Measurements from ENCODE around the gene SLC29A3. TPM values are rescaled to one million over a fixed set of nuclear protein-coding genes. Genes with fewer than 3 reads are reported as not detected.

SLC29A3 gene
- total and polyA plus RNA-seq, 2 of the 8 experiments (the other 6 are each of a cell fraction or from before 2014, with no cell fraction given): 14.0 to 24.6 TPM

DNA sequence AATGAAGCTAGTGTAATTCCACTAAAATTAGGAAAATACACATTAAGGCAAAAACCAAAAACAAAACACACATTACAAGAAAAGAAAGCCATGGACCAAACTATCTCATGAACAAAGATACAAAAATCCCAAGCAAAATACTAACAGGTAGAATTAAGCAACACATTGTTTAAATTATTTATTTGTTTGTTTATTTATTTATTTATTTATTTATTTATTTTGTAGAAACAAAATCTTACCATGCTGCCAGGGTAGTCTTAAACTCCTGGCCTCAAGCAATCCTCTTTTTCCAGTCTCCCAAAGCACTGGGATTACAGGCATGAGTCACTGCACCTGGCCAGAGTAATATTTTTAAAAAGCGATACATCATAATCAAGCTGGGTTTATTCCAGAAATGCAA is 6.8 kb upstream of the SLC29A3 start:
- Histone ChIP-seq H3K36me3 (ENCODE audit: control insufficient read depth in 2 of 4, insufficient read depth in 4 of 4, low read length in 3 of 4) (no peaks in the 10 kb centered on the region), H3K4me1 (replicated peaks in 1 of 4; ENCODE audit: control insufficient read depth in 3 of 4, insufficient read depth in 4 of 4, low read length in 3 of 4) (peaks cover 2 to 5% (median 3%) of the 10 kb centered on the region in 4 experiments; a peak in 4 of 7 replicates), H2BK15ac (ENCODE audit: low read length) (no peak overlapping the region), H3K4ac (replicated peaks; ENCODE audit: insufficient read length, low read depth, low read length) (no peak overlapping the region), H4K5ac (ENCODE audit: insufficient read length, low read depth, low read length) (no peak overlapping the region), H3K14ac (ENCODE audit: insufficient read length) (no peak overlapping the region), H3K18ac (ENCODE audit: extremely low read depth, low read length) (no peak overlapping the region), H2BK120ac (replicated peaks; ENCODE audit: low read depth, low read length) (no peak overlapping the region), H3K4me3 (ENCODE audit: extremely low read depth in 1 of 4, insufficient read depth in 2 of 4, low read depth in 3 of 4, low read length in 4 of 4) (no peak overlapping the region), H2BK5ac (ENCODE audit: low read depth, low read length) (no peak overlapping the region), H3K23ac (ENCODE audit: insufficient read length) (no peak overlapping the region), H3K4me2 (ENCODE audit: insufficient read depth in 1 of 2, low read depth in 2 of 2, low read length in 2 of 2) (no peak overlapping the region), H4K91ac (replicated peaks; ENCODE audit: insufficient read length, low read length) (no peak overlapping the region), H3K9ac (replicated peaks in 1 of 4; ENCODE audit: extremely low read depth in 1 of 4, low read depth in 3 of 4, low read length in 3 of 4) (no peak overlapping the region), H3K79me1 (ENCODE audit: low read depth, low read length) (no peaks in the 10 kb centered on the region), H3K27me3 (replicated peaks in 1 of 4; ENCODE audit: control insufficient read depth in 3 of 4, extremely low read depth in 1 of 4, insufficient read depth in 3 of 4, low read length in 3 of 4) (peaks cover 0 to 12% (median 3%) of the 10 kb centered on the region in 4 experiments; a peak in 4 of 7 replicates), H3K79me2 (ENCODE audit: control insufficient read depth in 1 of 2, insufficient read depth in 2 of 2, low read length in 2 of 2) (no peaks in the 10 kb centered on the region; a peak in 1 of 4 replicates), H4K20me1 (replicated peaks in 1 of 2; ENCODE audit: control insufficient read depth in 1 of 2, insufficient read depth in 2 of 2, low read length in 2 of 2) (no peaks in the 10 kb centered on the region), H2BK20ac (ENCODE audit: low read length) (no peak overlapping the region), H3K56ac (replicated peaks; ENCODE audit: insufficient read length, low read depth, low read length) (no peak overlapping the region), H3K9me3 (ENCODE audit: insufficient read depth in 2 of 2, low read depth in 1 of 2, low read length in 1 of 2) (no peaks in the 10 kb centered on the region), H2BK12ac (ENCODE audit: low read depth, low read length) (no peak overlapping the region), H3K27ac (ENCODE audit: low read depth, low read length) (no peak overlapping the region), H2AFZ (ENCODE audit: low read length) (no peak overlapping the region), H4K8ac (ENCODE audit: extremely low read depth, insufficient read depth, low read length) (no peak overlapping the region), H2AK5ac (ENCODE audit: low read depth, low read length) (no peak overlapping the region), H3K23me2 (ENCODE audit: low read depth, low read length) (no peaks in the 10 kb centered on the region)
- ChIA-PET CTCF (ENCODE audit: partially characterized antibody) (interaction anchor here (0.6 to 22.4 kb wide), 7 partner anchors 34 to 527 kb away, joined by 3 to 401 read pairs (median 5); no protein-coding TSS in a partner anchor), POLR2A (ENCODE audit: partially characterized antibody) (no interaction called here)
- FAIRE-seq (no peak), DNase-seq (ENCODE audit: low read depth in 1 of 2, low spot score in 2 of 2) (no peak)
- 100% methylated on average over 1 of the region's 1 CpG; no CpG with 5 or more reads in 1 of the 2 experiments for WGBS, 2 experiments (ENCODE audit: extremely low coverage in 1 of 2, insufficient coverage in 1 of 2, insufficient read length in 1 of 2, insufficient replicate concordance in 2 of 2, low coverage in 1 of 2, low lambda C conversion rate in 2 of 2, missing lambda C conversion rate in 1 of 2)
- TF ChIP-seq CBX8 (IDR thresholded peaks at IDR 0.05; ENCODE audit: borderline replicate concordance, low read depth, low read length): no peak
- no peak for TF ChIP-seq NANOG (IDR thresholded peaks at IDR 0.05; ENCODE audit: insufficient read depth, low read depth, low read length, poor library complexity, severe bottlenecking)
- TF ChIP-seq, protein P1, sequence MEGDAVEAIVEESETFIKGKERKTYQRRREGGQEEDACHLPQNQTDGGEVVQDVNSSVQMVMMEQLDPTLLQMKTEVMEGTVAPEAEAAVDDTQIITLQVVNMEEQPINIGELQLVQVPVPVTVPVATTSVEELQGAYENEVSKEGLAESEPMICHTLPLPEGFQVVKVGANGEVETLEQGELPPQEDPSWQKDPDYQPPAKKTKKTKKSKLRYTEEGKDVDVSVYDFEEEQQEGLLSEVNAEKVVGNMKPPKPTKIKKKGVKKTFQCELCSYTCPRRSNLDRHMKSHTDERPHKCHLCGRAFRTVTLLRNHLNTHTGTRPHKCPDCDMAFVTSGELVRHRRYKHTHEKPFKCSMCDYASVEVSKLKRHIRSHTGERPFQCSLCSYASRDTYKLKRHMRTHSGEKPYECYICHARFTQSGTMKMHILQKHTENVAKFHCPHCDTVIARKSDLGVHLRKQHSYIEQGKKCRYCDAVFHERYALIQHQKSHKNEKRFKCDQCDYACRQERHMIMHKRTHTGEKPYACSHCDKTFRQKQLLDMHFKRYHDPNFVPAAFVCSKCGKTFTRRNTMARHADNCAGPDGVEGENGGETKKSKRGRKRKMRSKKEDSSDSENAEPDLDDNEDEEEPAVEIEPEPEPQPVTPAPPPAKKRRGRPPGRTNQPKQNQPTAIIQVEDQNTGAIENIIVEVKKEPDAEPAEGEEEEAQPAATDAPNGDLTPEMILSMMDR (IDR thresholded peaks at IDR 0.05; ENCODE audit: control extremely low read depth in 1 of 3, insufficient read depth in 1 of 3, low read depth in 1 of 3, low read length in 3 of 3): no peak
- TF ChIP-seq, protein P2, sequence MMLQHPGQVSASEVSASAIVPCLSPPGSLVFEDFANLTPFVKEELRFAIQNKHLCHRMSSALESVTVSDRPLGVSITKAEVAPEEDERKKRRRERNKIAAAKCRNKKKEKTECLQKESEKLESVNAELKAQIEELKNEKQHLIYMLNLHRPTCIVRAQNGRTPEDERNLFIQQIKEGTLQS (IDR thresholded peaks at IDR 0.05; ENCODE audit: insufficient read depth, low read depth, low read length): no peak
- TF ChIP-seq, protein P3, sequence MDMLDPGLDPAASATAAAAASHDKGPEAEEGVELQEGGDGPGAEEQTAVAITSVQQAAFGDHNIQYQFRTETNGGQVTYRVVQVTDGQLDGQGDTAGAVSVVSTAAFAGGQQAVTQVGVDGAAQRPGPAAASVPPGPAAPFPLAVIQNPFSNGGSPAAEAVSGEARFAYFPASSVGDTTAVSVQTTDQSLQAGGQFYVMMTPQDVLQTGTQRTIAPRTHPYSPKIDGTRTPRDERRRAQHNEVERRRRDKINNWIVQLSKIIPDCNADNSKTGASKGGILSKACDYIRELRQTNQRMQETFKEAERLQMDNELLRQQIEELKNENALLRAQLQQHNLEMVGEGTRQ (IDR thresholded peaks at IDR 0.05; ENCODE audit: low read length): no peak
- no peak for TF ChIP-seq JUN (IDR thresholded peaks at IDR 0.05; ENCODE audit: low read depth, low read length)
- TF ChIP-seq, protein P4, sequence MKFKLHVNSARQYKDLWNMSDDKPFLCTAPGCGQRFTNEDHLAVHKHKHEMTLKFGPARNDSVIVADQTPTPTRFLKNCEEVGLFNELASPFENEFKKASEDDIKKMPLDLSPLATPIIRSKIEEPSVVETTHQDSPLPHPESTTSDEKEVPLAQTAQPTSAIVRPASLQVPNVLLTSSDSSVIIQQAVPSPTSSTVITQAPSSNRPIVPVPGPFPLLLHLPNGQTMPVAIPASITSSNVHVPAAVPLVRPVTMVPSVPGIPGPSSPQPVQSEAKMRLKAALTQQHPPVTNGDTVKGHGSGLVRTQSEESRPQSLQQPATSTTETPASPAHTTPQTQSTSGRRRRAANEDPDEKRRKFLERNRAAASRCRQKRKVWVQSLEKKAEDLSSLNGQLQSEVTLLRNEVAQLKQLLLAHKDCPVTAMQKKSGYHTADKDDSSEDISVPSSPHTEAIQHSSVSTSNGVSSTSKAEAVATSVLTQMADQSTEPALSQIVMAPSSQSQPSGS (IDR thresholded peaks at IDR 0.05; ENCODE audit: low read length): no peak

Data from H1 (cell line).